ENCODE measurements around the gene CFTR.
A peak's percentile ranks its signal among the peaks of the same experiment; 100 is the strongest.

Gene CFTR

GRCh38 chr7:117582219-117582704 is 102.4 kb downstream of the CFTR start:
- Histone ChIP-seq H3K79me2 (ENCODE audit: insufficient read depth, low read length) (no peaks in the 10 kb centered on the region), H4K20me1 (ENCODE audit: insufficient read depth, low read length) (no peaks in the 10 kb centered on the region), H3K9me3 (ENCODE audit: insufficient read depth, low read length, severe bottlenecking) (no peaks in the 10 kb centered on the region), H3K4me1 (ENCODE audit: insufficient read depth, low read length) (peaks cover 37% of the 10 kb centered on the region), H3K27me3 (ENCODE audit: insufficient read depth, low read length, poor library complexity) (no peaks in the 10 kb centered on the region), H3K4me2 (ENCODE audit: insufficient read depth, low read length) (no peak overlapping the region), H3K4me3 (ENCODE audit: low read depth in 1 of 2, low read length in 2 of 2) (no peak overlapping the region), H3K9ac (ENCODE audit: low read depth, low read length) (no peak overlapping the region), H2AFZ (ENCODE audit: low read depth, low read length) (no peak overlapping the region), H3K27ac (ENCODE audit: low read length) (no peak overlapping the region), H3K36me3 (ENCODE audit: insufficient read depth, low read length) (no peaks in the 10 kb centered on the region)
- DNase-seq: no peak
- TF ChIP-seq EZH2 (IDR thresholded peaks at IDR 0.05; ENCODE audit: borderline replicate concordance, low read depth, low read length, severe bottlenecking) (no peak), CTCF (IDR thresholded peaks at IDR 0.05; ENCODE audit: borderline replicate concordance, extremely low read depth, low read length, poor library complexity, severe bottlenecking) (no peak)
- no peak for ATAC-seq (ENCODE audit: insufficient read depth, low read depth)

GRCh38 chr7:117587931-117588330 is 108.1 kb downstream of the CFTR start:
- no peak overlapping the region for H2AFZ ChIP-seq (ENCODE audit: low read depth, low read length)
- H3K4me3 ChIP-seq (ENCODE audit: low read depth in 1 of 2, low read length in 2 of 2): no peak overlapping the region
- TF ChIP-seq CTCF (IDR thresholded peaks at IDR 0.05; ENCODE audit: borderline replicate concordance, extremely low read depth, low read length, poor library complexity, severe bottlenecking): no peak
- TF ChIP-seq EZH2 (IDR thresholded peaks at IDR 0.05; ENCODE audit: borderline replicate concordance, low read depth, low read length, severe bottlenecking): no peak

GRCh38 chr7:117588352-117588794 is 108.5 kb downstream of the CFTR start:
- Histone ChIP-seq H3K4me3 (ENCODE audit: low read depth in 1 of 2, low read length in 2 of 2) (no peak overlapping the region), H3K27me3 (ENCODE audit: insufficient read depth, low read length, poor library complexity) (no peaks in the 10 kb centered on the region), H3K79me2 (ENCODE audit: insufficient read depth, low read length) (peaks cover 8% of the 10 kb centered on the region; the same call in 1 of the 2 replicates), H2AFZ (ENCODE audit: low read depth, low read length) (no peak overlapping the region), H3K9ac (ENCODE audit: low read depth, low read length) (peak overlapping the region; percentile 55), H3K4me2 (ENCODE audit: insufficient read depth, low read length) (peak overlapping the region; percentile 59), H4K20me1 (ENCODE audit: insufficient read depth, low read length) (no peaks in the 10 kb centered on the region), H3K36me3 (ENCODE audit: insufficient read depth, low read length) (no peaks in the 10 kb centered on the region), H3K4me1 (ENCODE audit: insufficient read depth, low read length) (peaks cover 80% of the 10 kb centered on the region), H3K9me3 (ENCODE audit: insufficient read depth, low read length, severe bottlenecking) (no peaks in the 10 kb centered on the region), H3K27ac (ENCODE audit: low read length) (peak overlapping the region; percentile 97)
- DNase-seq: peak; percentile 73
- TF ChIP-seq EZH2 (IDR thresholded peaks at IDR 0.05; ENCODE audit: borderline replicate concordance, low read depth, low read length, severe bottlenecking): no peak
- TF ChIP-seq CTCF (IDR thresholded peaks at IDR 0.05; ENCODE audit: borderline replicate concordance, extremely low read depth, low read length, poor library complexity, severe bottlenecking): no peak
- ATAC-seq (ENCODE audit: insufficient read depth, low read depth): peak; percentile 92

More at GRCh38 chr7:117587931-117588330, 108.1 kb downstream of the CFTR start:
- no peak for DNase-seq
- Histone ChIP-seq H4K20me1 (ENCODE audit: insufficient read depth, low read length) (no peaks in the 10 kb centered on the region), H3K4me2 (ENCODE audit: insufficient read depth, low read length) (peak overlapping the region; percentile 59), H3K4me1 (ENCODE audit: insufficient read depth, low read length) (peaks cover 80% of the 10 kb centered on the region), H3K79me2 (ENCODE audit: insufficient read depth, low read length) (peaks cover 6% of the 10 kb centered on the region; the same call in 1 of the 2 replicates), H3K36me3 (ENCODE audit: insufficient read depth, low read length) (no peaks in the 10 kb centered on the region), H3K9me3 (ENCODE audit: insufficient read depth, low read length, severe bottlenecking) (no peaks in the 10 kb centered on the region), H3K9ac (ENCODE audit: low read depth, low read length) (peak overlapping the region; percentile 39), H3K27me3 (ENCODE audit: insufficient read depth, low read length, poor library complexity) (no peaks in the 10 kb centered on the region), H3K27ac (ENCODE audit: low read length) (peak overlapping the region; percentile 97)
- ATAC-seq (ENCODE audit: insufficient read depth, low read depth): peak; percentile 25

Data from DND-41 (cell line).